HCT116 (cell line): ENCODE measurements around the gene MPV17.
"Not testable (repeated sequence)": the region's sequence is repeated elsewhere in the genome, so short reads cannot be mapped to it uniquely, and the experiment has no call there.

ENCODE experiments used
- ATF3 ChIP-seq: IDR thresholded peaks from 2 replicates; pipeline ENCODE4 v1.6.1; 2012
- CEBPB ChIP-seq: IDR thresholded peaks from 2 replicates; pipeline ENCODE4 v1.6.1; 2012; ENCODE audit warnings: low read depth
- CTCF ChIP-seq, 3 experiments: fragments of 200-600 bp in 1 of 3; sonication (generic) in 1 of 3; IDR thresholded peaks in 2 of 3; conservative IDR thresholded peaks in 1 of 3; 2 replicates each; pipeline ENCODE4 v1.5.1; 2012 to 2017; ENCODE audit warnings: low read depth in 2 of 3, low read length in 2 of 3, antibody characterized with exemption in 1 of 3, borderline replicate concordance in 1 of 3, control low read depth in 1 of 3, mild to moderate bottlenecking in 1 of 3, mixed read lengths in 1 of 3, mixed run types in 1 of 3, moderate library complexity in 1 of 3; ENCODE audit not compliant: insufficient read depth in 1 of 3
- EZH2 ChIP-seq: fragments of 200-600 bp; sonication (generic); IDR thresholded peaks from 2 replicates; pipeline ENCODE4 v1.6.1; 2017; ENCODE audit warnings: antibody characterized with exemption, mixed run types
- EZH2phosphoT487 ChIP-seq: fragments of 200-600 bp; IDR thresholded peaks from 2 replicates; pipeline ENCODE4 v1.6.1; 2018; ENCODE audit warnings: antibody characterized with exemption, borderline replicate concordance
- JUND ChIP-seq: IDR thresholded peaks from 2 replicates; pipeline ENCODE4 v1.6.1; 2012
- POLR2A ChIP-seq: IDR thresholded peaks from 2 replicates; pipeline ENCODE4 v1.7.0; 2011; ENCODE audit warnings: borderline replicate concordance; ENCODE audit not compliant: insufficient read depth, insufficient read length; ENCODE audit errors: extremely low read depth
- POLR2AphosphoS5 ChIP-seq: IDR thresholded peaks from 2 replicates; pipeline ENCODE4 v1.6.1; 2011; ENCODE audit warnings: mild to moderate bottlenecking, low read depth, low read length, moderate library complexity
- REST ChIP-seq: IDR thresholded peaks from 2 replicates; pipeline ENCODE4 v1.6.1; 2012; ENCODE audit warnings: low read depth
- SIN3A ChIP-seq: IDR thresholded peaks from 2 replicates; pipeline ENCODE4 v1.6.1; 2012; ENCODE audit warnings: low read depth
- SP1 ChIP-seq: IDR thresholded peaks from 2 replicates; pipeline ENCODE4 v1.6.1; 2012; ENCODE audit warnings: low read depth
- TCF7L2 ChIP-seq: IDR thresholded peaks from 2 replicates; pipeline ENCODE4 v1.7.0; 2011; ENCODE audit warnings: borderline replicate concordance, inconsistent platforms; ENCODE audit not compliant: insufficient read depth, insufficient read length; ENCODE audit errors: extremely low read depth
- ZFX ChIP-seq: fragments of 450-650 bp; IDR thresholded peaks from 2 replicates; pipeline ENCODE4 v1.6.1; 2017
- ZNF274 ChIP-seq: fragments of 200-500 bp; sonication (Bioruptor generic); IDR thresholded peaks from 2 replicates; pipeline ENCODE4 v1.6.1; 2014; ENCODE audit warnings: mild to moderate bottlenecking, low read depth, low read length, inconsistent platforms

- TF ChIP-seq POLR2AphosphoS5; ATF3; CEBPB; SIN3A; CTCF (IDR thresholded peaks at IDR 0.05 in 2 of 3, conservative IDR thresholded peaks at IDR 0.05 in 1 of 3; ENCODE audit: borderline replicate concordance in 1 of 3, insufficient read depth in 1 of 3, low read depth in 2 of 3, low read length in 2 of 3); SP1; EZH2; POLR2A; REST; TCF7L2; ZNF274; EZH2phosphoT487; ZFX; JUND: not testable (repeated sequence)
Observed at GRCh38 chr2:27319839-27320238, 3.1 kb downstream of the MPV17 start.
